Neuron (in vitro differentiated cells): ENCODE measurements around the gene ICAM2.
"Not testable (repeated sequence)": the region's sequence is repeated elsewhere in the genome, so short reads cannot be mapped to it uniquely, and the experiment has no call there.

Experiments
- H2AFZ ChIP-seq: one replicate; pipeline ENCODE4 v1.6.1; 2013; ENCODE audit warnings: low read depth, mild to moderate bottlenecking, inconsistent platforms, low read length, moderate library complexity
- H3K27me3 ChIP-seq: one replicate; pipeline ENCODE4 v1.6.1; 2013; ENCODE audit warnings: low read length; ENCODE audit not compliant: insufficient read depth
- H3K36me3 ChIP-seq: one replicate; pipeline ENCODE4 v1.6.1; 2013; ENCODE audit warnings: low read length; ENCODE audit not compliant: insufficient read depth
- H3K4me1 ChIP-seq: one replicate; pipeline ENCODE4 v1.6.1; 2013; ENCODE audit warnings: low read length; ENCODE audit not compliant: insufficient read depth
- H3K4me3 ChIP-seq: 2 replicates; pipeline ENCODE4 v1.5.1; 2013; ENCODE audit warnings: mild to moderate bottlenecking, low read length, moderate library complexity
- H3K9me3 ChIP-seq: one replicate; pipeline ENCODE4 v1.6.1; 2013; ENCODE audit warnings: low read length

ICAM2 gene

DNA sequence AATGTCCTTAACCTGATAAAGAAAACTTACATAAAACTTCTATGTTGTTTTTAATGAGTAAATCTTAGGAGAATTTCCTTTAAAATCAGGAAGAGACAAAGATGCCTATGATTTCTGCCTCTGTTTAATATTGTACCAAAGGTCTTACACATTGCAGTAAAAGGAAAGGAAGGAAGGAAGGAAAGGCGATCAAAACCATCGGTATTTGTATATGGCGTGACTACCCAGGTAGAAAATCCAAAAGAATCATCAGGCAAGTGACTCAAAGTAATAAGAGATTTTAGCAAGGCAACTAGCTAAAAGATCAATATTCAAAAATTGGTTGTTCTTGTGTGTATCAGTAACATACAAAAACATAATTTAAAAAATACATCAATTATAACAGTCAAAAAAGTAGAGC is 3.5 kb downstream of the ICAM2 start:
- H3K27me3 ChIP-seq, result no peaks in the 10 kb centered on the region
- H3K4me3 ChIP-seq, result no peak overlapping the region
- H3K9me3 ChIP-seq, result no peaks in the 10 kb centered on the region
- H3K4me1 ChIP-seq, result no peaks in the 10 kb centered on the region
- no peaks in the 10 kb centered on the region for H3K36me3 ChIP-seq
- H2AFZ ChIP-seq, result no peak overlapping the region

DNA sequence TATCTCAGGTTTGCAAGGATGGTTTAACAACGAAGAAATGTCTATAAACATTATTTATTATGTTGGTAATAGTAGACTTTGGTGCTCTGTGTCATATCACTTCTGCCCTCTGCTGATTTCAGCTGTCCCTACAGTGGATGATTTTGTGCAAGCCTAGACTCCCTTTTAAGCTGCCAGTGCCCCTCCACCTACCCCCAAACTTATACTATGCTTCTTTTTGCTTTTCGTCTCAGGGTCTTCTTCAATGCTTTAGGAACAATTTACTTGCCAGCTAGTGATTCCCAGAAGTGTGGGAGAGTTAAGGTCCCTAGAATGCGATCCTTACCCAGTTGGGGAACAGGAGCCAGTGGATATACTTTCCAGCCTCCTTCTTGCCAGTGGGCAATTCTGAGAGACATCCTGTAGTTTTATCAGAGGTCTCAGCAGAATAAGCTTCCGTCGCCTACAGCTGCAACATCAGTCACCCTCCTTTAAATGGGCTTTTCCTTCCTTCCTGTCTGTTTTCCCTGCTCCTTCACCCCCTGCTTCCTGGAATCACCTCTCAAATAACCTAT is 4.1 kb downstream of the ICAM2 start:
- H3K4me3 ChIP-seq, result no peak overlapping the region

DNA sequence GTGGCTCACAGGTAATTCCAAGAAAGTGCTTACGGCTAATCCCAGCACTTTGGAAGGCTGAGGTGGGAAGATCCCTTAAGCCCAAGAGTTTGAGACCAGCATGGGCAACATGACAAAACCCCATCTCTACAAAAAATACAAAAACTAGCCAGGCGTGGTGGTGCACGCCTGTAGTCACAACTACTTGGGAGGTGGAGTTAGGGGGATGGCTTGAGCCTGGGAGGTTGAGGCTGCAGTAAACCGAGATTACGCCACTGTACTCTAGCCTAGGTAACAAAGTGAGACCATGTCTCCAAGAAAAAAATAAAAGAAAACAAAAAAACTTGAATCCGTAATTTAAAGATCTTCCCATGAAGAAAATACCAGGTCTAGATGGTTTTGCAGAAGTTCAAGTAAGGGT is 5.0 kb downstream of the ICAM2 start:
- H3K4me3 ChIP-seq, result no peak overlapping the region
- no peaks in the 10 kb centered on the region for H3K27me3 ChIP-seq
- H2AFZ ChIP-seq, result no peak overlapping the region
- no peaks in the 10 kb centered on the region for H3K9me3 ChIP-seq
- H3K4me1 ChIP-seq, result no peaks in the 10 kb centered on the region
- no peaks in the 10 kb centered on the region for H3K36me3 ChIP-seq

More for the DNA sequence above, 4.1 kb downstream of the ICAM2 start:
- Histone ChIP-seq H3K27me3 (no peaks in the 10 kb centered on the region), H3K4me1 (no peaks in the 10 kb centered on the region), H3K36me3 (no peaks in the 10 kb centered on the region), H3K9me3 (no peaks in the 10 kb centered on the region), H2AFZ (no peak overlapping the region)

DNA sequence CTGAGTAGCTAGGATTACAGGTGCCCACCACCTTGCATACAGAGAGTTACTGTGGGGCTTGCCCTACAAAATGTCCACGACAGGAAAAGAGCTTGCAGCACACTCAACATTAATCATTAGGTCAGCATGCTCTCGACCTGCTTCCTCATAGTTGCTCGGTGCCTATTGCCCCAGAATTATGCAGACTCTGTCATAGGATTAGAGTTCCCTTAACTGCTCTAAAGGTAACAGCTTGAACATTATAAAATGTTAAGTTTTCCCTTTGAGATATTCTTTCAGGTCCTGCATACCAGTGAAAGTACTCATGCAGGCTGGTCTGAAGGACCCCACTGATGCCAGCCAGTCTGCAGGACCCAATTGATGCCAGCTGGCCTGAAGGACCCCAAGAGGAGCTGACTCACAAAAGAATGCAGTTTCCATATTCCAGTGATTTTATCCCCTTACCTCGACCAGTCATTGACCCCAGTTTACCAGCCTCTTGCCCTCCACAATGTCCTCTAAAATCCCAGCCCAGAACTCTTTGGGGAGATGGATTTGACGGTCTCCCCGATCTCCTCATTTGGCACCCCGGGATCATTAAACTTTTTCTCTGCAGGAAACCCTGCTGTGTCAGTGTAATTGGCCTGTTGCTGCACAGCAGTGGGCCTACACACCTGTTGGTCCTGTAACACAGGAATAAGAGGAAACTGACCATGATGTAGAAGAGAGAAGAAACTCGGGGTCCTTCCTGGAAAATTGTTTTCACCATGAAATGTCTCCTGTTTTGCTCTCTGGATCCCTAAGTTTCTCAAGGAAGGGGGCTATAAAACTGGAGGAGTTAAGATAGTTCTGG is 10.6 kb downstream of the ICAM2 start:
- no peak overlapping the region for H2AFZ ChIP-seq
- no peaks in the 10 kb centered on the region for H3K9me3 ChIP-seq
- no peak overlapping the region for H3K4me3 ChIP-seq
- peaks cover 13% of the 10 kb centered on the region for H3K27me3 ChIP-seq
- H3K36me3 ChIP-seq, result no peaks in the 10 kb centered on the region
- H3K4me1 ChIP-seq, result no peaks in the 10 kb centered on the region

DNA sequence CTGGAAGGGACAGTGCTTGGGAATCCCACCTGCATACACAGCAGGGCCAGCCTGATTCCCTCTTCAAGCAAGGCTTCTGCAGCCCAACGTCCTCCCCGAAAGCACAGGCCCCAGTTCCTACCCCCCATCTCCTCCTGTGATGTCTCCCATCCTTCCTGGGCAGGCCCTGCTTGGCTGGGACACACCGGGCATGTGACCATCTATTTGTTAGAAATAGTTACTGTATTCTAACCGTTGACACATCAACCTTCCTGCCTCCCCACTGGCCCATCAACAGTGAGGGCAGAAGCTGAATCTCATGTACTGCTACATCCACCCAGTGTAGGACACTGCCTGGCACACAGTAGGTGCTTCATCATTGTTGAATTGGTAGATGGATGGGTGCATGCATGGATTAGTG is 11.6 kb downstream of the ICAM2 start:
- H3K4me1 ChIP-seq, result no peaks in the 10 kb centered on the region
- no peak overlapping the region for H3K4me3 ChIP-seq
- peaks cover 18% of the 10 kb centered on the region for H3K27me3 ChIP-seq
- H3K9me3 ChIP-seq, result no peaks in the 10 kb centered on the region
- H2AFZ ChIP-seq, result no peak overlapping the region
- no peaks in the 10 kb centered on the region for H3K36me3 ChIP-seq

DNA sequence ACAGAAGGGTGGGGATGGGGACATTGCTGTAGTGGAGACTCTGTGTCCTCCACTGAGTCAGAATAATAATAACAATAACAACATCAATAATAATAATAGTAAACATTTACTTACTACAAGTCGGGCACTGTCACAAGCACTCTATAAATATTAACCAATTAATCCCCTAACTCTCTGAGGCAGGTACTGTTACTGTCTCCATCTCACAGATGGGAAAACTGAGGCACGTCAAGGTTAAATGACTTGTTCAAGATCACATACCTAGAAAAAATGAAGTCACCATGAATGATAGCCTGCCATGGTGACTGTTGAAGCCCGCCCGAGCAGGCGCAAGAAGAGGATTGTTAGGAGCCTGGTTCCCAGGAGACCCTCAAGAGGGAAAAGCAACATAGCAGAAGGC is 12.1 kb downstream of the ICAM2 start:
- no peaks in the 10 kb centered on the region for H3K9me3 ChIP-seq
- H3K27me3 ChIP-seq, result peaks cover 20% of the 10 kb centered on the region
- H2AFZ ChIP-seq, result no peak overlapping the region
- no peaks in the 10 kb centered on the region for H3K36me3 ChIP-seq
- H3K4me1 ChIP-seq, result no peaks in the 10 kb centered on the region
- H3K4me3 ChIP-seq, result no peak overlapping the region

DNA sequence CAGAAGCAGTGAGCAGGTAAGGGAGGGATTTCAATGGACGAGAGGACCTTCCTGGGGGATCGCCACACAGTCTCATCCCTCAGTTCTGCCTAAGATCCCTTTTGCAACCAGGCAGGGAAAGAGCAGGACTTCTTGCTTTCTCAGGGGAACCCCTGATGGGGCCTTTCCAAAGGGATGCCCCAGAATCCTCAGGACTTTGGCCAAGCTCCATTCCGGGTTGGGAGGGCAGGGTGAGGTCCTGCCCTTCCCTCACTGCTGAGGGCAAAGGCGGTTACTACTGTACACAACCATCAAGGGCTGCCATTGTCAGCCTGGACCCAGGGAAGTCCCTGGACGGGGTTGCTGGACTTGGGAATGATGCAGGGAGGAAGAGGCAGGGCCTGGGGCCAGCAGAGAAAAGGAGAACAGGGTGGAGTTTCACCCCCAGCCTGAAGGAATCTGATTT is 12.6 kb downstream of the ICAM2 start:
- H3K36me3 ChIP-seq, result no peaks in the 10 kb centered on the region
- H3K27me3 ChIP-seq, result peaks cover 20% of the 10 kb centered on the region
- no peak overlapping the region for H3K4me3 ChIP-seq
- H3K4me1 ChIP-seq, result no peaks in the 10 kb centered on the region
- H3K9me3 ChIP-seq, result no peaks in the 10 kb centered on the region
- H2AFZ ChIP-seq, result no peak overlapping the region

DNA sequence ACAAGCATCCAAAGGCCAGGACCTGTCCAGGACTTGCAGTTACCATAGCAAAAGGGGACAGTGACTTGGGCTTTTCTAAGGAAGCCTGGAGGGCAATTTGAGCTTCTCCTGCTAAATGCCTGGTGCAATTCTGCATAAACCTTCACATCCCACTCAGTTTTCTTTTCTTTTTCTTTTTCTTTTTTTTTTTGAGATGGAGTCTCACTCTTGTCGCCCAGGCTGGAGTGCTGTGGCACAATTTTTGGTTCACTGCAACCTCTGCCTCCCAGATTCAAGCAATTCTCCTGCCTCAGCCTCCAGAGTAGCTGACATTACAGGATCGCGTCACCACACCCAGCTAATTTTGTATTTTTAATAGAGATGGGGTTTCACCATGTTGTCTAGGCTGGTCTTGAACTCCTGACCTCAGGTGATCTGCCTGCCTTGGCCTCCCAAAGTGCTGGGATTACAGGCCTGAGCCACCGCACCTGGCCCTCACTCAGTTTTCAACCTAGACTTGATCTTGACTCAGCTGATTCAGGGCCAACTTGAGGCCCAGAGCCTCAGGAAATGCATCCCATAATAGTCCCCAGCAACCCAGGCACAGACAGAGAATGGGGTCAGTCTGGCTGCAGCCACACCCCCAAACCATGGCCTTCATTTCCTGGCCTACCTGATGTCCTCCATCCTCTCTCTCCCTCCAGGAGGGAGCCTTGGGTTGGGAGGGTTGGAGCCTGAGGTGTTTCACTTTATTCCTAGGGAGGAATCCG is 13.2 kb downstream of the ICAM2 start:
- H3K4me1 ChIP-seq, H2AFZ ChIP-seq, H3K9me3 ChIP-seq, H3K36me3 ChIP-seq, H3K4me3 ChIP-seq: not testable (repeated sequence)
- H3K27me3 ChIP-seq, result peaks cover 20% of the 10 kb centered on the region

DNA sequence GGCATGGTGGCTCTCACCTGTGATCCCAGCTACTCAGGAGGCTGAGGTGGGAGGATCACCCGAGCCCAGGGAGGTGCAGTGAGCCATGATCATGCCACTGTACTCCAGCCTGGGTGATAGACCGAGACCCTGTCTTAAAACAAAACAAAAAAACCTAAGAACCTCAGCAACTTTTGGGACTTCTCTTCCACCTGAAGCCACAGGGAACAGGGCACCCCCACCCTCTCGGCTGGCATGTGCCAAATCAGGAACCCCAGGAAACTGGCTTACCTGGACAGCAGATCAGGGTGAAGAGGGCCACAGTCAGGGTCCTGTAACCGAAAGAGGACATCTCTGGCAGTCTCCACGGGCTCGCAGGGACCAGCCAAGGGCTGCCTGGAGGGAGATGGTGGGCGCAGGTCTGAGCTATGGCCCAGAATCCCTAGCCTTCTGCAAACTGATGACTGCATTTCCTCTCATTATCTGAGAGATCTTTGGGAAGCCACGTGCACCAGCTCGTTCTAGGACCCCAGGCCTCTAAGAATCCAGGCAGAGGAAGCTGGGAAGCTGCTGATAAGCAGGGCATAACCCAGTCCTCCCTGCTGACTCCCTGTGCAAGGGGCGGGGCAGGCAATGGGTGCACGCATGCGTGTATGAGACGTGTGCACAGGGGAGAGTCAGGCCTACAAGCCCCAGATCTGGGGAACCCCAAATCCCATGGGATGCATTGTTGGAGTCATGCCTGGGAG is 13.9 kb downstream of the ICAM2 start:
- Histone ChIP-seq H3K36me3 (no peaks in the 10 kb centered on the region), H3K4me1 (no peaks in the 10 kb centered on the region), H3K9me3 (no peaks in the 10 kb centered on the region), H3K27me3 (peaks cover 20% of the 10 kb centered on the region), H3K4me3 (no peak overlapping the region), H2AFZ (no peak overlapping the region)

DNA sequence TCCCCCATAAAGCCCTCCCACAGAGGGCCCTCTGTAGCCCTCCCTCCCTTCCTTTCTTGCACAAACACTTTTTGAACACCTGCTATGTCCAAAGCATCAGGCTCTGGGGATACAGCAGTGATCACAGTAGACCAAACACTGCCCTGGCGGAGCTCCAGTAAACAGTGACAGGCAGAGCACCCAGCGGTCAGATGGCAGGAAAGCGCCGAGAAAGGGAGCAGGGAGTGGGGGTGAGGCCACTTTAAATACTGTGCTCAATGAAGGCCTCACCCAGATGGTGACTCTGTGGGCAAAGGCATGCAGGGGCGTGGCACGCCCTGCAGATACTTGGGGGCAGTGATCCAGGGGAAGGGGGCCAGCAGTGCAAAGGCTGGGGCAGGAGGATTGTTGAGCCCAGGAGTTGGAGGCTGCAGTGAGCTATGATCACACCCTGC is 14.7 kb downstream of the ICAM2 start:
- Histone ChIP-seq H3K27me3 (peaks cover 20% of the 10 kb centered on the region), H3K4me1 (no peaks in the 10 kb centered on the region), H3K36me3 (no peaks in the 10 kb centered on the region), H2AFZ (no peak overlapping the region), H3K9me3 (no peaks in the 10 kb centered on the region), H3K4me3 (no peak overlapping the region)

DNA sequence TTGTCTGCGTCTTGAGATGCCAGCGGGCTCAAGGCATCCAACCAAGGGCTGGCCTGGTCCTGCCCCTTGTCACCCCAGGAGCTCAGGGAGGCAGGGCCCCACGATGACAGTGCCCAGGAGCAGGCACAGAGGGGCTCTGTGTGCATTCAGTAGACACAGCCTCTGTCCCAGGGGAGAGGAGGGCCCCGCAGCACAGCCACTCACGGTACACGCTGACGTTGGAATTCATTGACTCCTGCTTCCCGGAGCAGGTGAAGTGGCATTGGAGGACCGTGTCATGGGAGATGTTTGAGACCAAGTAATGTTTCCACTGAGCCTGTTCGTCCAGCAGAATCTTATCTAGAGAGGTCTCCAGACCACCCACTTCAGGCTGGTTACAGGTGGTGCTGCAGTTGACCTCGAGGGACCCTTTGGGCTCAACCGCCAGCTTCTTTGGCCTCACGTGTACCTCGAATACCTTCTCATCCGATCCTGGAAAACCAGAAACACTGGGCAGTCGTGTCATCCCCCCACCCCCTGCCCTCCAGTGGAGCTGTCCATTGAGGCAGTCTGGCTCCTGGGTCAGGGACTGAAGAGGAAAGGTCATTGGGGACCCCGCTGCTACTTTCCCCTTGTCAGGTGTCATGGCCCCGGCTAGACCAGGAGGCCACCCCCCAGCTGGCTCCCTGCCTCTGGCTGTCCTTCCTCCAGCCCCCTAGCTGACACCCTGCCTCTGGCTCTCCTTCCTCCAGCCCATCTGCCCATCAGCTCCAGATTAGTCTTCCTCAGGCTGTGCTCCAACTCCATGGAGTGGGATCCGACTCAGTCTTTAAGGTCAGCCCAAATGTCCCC is 15.3 kb downstream of the ICAM2 start:
- H2AFZ ChIP-seq, result no peak overlapping the region
- H3K4me1 ChIP-seq, result no peaks in the 10 kb centered on the region
- no peaks in the 10 kb centered on the region for H3K36me3 ChIP-seq
- no peak overlapping the region for H3K4me3 ChIP-seq
- H3K27me3 ChIP-seq, result peaks cover 20% of the 10 kb centered on the region
- no peaks in the 10 kb centered on the region for H3K9me3 ChIP-seq

DNA sequence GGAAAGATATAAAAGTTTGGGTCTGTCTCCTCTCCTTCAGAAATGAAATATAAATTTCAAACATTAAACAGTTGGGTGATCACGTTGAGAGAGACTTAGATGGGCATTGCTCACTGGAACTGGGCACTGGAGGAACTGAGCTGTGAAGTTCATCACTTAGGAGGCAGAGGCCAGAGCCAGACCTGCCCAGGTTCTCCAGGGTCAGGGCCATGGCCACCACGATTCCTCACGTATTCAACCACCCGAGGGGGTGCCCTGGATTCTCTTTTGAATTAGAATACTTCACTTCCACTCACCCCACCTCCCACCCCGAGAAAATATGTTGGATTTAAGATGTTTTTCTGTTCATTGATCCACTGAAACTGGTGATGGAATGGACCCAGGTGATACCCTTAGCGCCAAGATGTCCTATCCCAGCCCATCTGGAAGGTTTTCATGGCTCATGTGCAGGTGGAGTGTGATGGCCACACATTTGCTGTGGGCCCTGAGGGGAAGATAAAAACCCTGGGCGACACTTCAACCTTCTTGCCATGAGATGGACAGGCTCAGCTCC is 16.1 kb downstream of the ICAM2 start:
- Histone ChIP-seq H3K36me3 (no peaks in the 10 kb centered on the region), H3K9me3 (no peaks in the 10 kb centered on the region), H3K4me1 (no peaks in the 10 kb centered on the region), H2AFZ (no peak overlapping the region), H3K4me3 (no peak overlapping the region), H3K27me3 (peaks cover 20% of the 10 kb centered on the region)
